ENCODE data around the gene JUNB. TPM values are rescaled to one million over a fixed set of nuclear protein-coding genes. Genes with fewer than 3 reads are reported as not detected.
A peak's percentile ranks its signal among the peaks of the same experiment; 100 is the strongest.

Gene JUNB
- total and polyA plus RNA-seq, 2 of the 8 experiments (the other 6 are each of a cell fraction or from before 2014, with no cell fraction given) = 7.4 to 10.0 TPM

- TF ChIP-seq GABPA (IDR thresholded peaks at IDR 0.05; ENCODE audit: borderline replicate concordance, insufficient read depth, low read length) (0 out of 2 replicates have a peak, but pooled peaks have one; percentile 30), JUND (IDR thresholded peaks at IDR 0.05; ENCODE audit: low read length) (peak; percentile 94)
Measured at GRCh38 chr19:12789904-12790619, 1.2 kb upstream of the JUNB start (continued).
